ENCODE measurements around the gene ZEB2. TPM values are rescaled to one million over a fixed set of nuclear protein-coding genes. Genes with fewer than 3 reads are reported as not detected.

The ZEB2 gene
- total RNA-seq, 1 experiment from 2014 or later: not detected

DNA sequence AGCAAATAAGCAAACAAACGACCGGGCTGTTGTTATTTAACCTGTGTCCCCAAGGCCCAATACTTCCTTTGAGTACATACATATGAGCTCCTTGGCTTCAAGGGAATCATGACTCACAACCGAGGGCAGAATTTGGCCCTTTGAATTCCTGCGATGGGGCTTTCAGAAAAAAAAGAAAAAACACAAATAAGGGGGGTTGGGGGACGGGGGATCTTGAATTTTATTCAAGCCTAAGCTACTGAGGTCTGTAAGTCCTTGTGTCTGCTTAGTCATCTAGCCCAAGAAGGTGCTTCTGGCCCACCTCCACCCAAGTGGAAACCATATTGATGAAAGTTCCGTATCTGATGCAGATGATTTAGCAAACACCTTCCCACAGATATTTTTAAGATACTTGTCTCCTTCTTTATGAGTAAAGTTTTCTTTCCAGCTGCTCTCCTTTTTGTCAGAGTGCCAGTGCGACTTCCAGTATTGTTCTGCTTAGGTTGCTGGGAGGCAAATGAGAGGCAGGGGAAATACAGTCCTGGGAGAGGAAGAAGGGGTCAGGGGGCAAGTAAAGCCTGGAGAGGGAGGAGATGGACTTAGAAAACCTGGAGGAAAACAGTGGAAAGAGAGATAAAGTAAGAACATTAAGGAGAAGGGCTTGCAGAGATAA is 169.6 kb downstream of the ZEB2 start:
- DNase-seq (ENCODE audit: low spot score): no peak
- in situ Hi-C loops (cut with HindIII; ENCODE audit: low sequenced_read_pairs): no loop called here

DNA sequence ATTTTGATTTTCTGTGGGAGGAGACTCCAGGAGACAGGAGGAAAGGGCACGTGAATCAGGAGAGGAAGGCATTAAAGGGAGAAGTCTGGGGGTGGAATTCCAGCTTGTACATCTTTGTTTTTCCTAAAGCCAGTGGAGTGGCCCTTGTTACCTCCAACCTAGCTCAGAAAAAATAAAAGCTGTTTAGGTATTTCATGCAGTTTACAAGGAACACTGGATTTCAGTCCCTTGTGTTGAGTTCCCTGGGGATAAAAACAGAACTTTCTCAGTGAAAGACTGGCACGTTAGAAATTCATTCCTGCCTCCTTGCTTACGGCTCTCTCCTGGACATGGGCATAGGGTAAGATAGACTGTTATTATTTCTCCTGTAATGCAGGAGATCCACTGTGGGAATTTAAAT is 170.2 kb downstream of the ZEB2 start:
- no peak for DNase-seq (ENCODE audit: low spot score)
- in situ Hi-C loops (cut with HindIII; ENCODE audit: low sequenced_read_pairs): no loop called here

DNA sequence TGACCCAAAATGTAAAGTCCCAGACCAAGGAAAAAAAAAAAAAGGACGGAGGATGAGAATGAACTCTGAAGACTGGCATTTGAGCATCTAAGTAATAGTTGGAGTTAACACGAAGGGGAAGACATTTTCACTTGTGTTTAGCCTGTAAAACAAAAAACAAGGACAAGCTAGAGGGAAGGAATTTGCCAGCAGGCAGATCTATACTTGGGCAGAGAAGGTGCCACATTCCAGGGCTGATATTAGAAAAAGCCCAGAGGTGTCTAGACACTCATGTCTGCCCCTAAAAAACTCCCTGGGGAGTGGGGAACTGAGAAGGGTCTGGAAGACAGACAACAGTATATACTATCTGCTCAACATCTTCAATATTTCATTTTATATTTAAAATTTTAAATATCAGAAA is 171.1 kb downstream of the ZEB2 start:
- DNase-seq (ENCODE audit: low spot score): no peak
- in situ Hi-C loops (cut with HindIII; ENCODE audit: low sequenced_read_pairs): no loop called here

DNA sequence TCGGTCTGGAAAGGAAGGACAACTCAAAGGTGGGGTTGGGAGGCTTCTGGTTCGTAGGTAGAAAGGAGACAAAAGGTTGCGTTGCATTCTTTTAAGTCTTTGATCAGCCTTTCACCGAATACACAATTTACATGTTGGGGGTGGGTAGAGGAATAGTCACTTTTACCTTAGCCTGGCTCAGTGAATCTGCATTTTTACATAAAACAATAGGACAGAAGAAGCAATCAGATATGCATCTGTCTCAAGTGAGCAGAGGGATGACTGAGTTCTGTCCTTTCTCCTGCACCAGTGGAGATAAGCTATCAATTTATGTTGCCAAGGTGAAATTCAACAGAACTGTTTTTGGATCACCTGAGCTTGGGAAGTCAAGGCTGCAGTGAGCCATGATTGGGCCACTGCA is 173.7 kb downstream of the ZEB2 start:
- no peak for DNase-seq (ENCODE audit: low spot score)
- in situ Hi-C loops (cut with HindIII; ENCODE audit: low sequenced_read_pairs): no loop called here

DNA sequence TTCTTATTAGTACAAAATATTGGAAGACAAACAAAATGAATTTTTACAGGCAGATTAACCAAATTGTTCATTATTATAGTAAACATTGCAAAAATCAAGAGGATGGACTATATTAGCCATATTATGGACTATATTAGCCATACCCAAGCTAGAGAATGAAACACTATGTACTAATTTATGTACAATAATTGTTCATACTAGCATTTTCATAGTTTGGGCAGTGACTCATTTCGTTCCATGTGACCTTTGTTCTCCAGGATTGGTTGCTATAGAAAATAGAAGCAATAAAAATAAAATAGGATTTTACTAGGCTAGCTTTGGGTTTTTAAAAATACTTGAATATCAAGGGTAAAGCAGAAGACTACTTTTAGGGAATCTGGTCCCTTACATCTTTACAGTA is 176.8 kb downstream of the ZEB2 start:
- in situ Hi-C loops (cut with HindIII; ENCODE audit: low sequenced_read_pairs): no loop called here
- DNase-seq (ENCODE audit: low spot score): no peak

DNA sequence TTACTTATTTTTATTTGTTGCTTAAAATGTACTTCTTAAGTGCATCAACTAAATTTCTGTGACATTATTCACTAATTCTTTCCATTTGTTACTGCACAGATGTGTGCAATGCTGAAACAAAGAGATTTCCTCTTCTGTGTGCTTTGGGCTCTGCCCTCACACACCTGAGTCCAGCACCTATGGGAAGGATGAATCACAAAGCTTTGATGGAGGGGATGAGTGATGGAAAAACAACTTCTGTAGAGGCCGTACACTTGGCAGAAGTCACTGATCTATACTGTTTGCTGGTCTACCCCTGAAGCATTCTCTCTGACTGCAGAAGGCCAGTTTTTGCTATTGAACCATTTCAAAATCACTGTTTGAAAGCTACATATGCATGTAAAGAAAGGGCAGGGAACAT is 178.4 kb downstream of the ZEB2 start:
- DNase-seq (ENCODE audit: low spot score): no peak
- in situ Hi-C loops (cut with HindIII; ENCODE audit: low sequenced_read_pairs): no loop called here

DNA sequence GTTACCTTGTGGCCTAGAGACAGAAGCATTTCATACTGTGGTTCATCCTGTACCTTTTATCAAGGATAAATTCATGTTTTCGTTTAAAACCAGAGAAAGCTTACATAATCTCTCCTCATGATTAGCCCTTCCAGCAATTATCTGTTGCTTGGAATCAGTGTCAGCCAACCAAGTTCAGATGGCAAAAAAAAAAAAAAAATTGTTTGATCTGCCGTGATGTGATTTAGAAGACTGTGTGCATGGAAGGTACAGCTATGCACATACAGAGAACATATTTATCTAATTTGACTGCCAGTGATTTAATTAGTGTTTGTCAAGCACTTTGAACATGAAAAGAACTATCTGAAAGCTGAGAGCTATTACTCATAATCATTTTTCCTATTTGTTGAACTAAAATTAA is 180.9 kb downstream of the ZEB2 start:
- in situ Hi-C loops (cut with HindIII; ENCODE audit: low sequenced_read_pairs): no loop called here
- no peak for DNase-seq (ENCODE audit: low spot score)

DNA sequence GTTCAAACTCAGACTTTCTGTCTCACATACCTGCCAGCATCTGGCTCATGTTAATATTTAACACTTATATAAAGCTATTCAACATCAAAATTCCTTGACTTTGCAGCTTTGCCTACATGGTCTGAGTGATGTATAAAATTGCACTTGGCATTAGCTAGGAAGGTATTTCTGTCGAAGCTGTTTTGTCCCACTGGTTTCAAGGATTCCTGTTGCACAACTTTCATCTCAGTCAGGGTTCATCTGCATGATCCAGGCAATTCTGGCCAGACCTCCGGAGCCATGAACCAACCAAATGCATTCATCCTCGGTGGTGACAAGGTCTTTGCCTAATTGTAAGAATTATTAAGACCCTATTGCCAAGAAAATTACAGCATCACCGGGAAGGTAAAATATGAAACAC is 185.4 kb downstream of the ZEB2 start:
- in situ Hi-C loops (cut with HindIII; ENCODE audit: low sequenced_read_pairs): no loop called here
- DNase-seq (ENCODE audit: low spot score): no peak

Measured in G401 (cell line).